Effector memory CD8-positive, alpha-beta T cell (primary cell): ENCODE results near the gene SPTBN2.

Experiments used
- ATAC-seq: fragments of 150-1000 bp; cut with Tn5 transposase; replicated peaks from 2 replicates; pipeline ENCODE4 v1.10.0; 2021; ENCODE audit warnings: mild to moderate bottlenecking, moderate library complexity
- DNase-seq, 3 experiments: peaks; one replicate each; pipeline ENCODE4 v3.0.0; 2021
- H3K27ac Mint-ChIP-seq, 2 donors: one replicate each; pipeline ENCODE4 v1.8.0; 2022; ENCODE audit warnings: mild to moderate bottlenecking in 2 of 2, mixed read lengths in 2 of 2, moderate library complexity in 2 of 2
- H3K27me3 Mint-ChIP-seq, 2 donors: one replicate each; pipeline ENCODE4 v1.8.0; 2022; ENCODE audit warnings: mixed read lengths in 2 of 2
- H3K36me3 Mint-ChIP-seq: one replicate; pipeline ENCODE4 v1.8.0; 2022; ENCODE audit warnings: mild to moderate bottlenecking, moderate library complexity, mixed read lengths; ENCODE audit not compliant: insufficient read depth
- H3K4me1 Mint-ChIP-seq, 2 donors: one replicate each; pipeline ENCODE4 v1.8.0; 2022; ENCODE audit warnings: low read depth in 2 of 2, mixed read lengths in 2 of 2
- H3K4me3 Mint-ChIP-seq, 2 donors: one replicate each; pipeline ENCODE4 v1.8.0; 2022; ENCODE audit warnings: mild to moderate bottlenecking in 2 of 2, mixed read lengths in 2 of 2, moderate library complexity in 2 of 2
- H3K9me3 Mint-ChIP-seq, 2 donors: one replicate each; pipeline ENCODE4 v1.8.0; 2022; ENCODE audit warnings: mixed read lengths in 2 of 2
- total RNA-seq, 9 experiments: gene quantifications; one replicate each; lab custom pipeline; 2026; lab: John Stamatoyannopoulos, UW

The SPTBN2 gene
- total RNA-seq: 0 to 5.1 (median 0.45) reads per million in 9 experiments

GRCh38 chr11:66728693-66729385 is at the start of gene SPTBN2:
Gene SPTBN2, minus strand, starts transcription at chr11:66729216. Its CDS starts 7,976 bp downstream, at chr11:66721240.
- Mint-ChIP-seq H3K9me3 (no peaks in the 10 kb centered on the region), H3K36me3 (no peaks in the 10 kb centered on the region), H3K27ac (peak within 1 kb of the TSS in 1 of 2 donors; percentile 6), H3K4me3 (peak within 1 kb of the TSS; percentile 81 to 82), H3K4me1 (peaks cover 5 to 11% of the 10 kb centered on the region in 2 donors), H3K27me3 (peaks cover 67 to 72% of the 10 kb centered on the region in 2 donors)
- no peak for ATAC-seq
- DNase-seq: no peak

DNA sequence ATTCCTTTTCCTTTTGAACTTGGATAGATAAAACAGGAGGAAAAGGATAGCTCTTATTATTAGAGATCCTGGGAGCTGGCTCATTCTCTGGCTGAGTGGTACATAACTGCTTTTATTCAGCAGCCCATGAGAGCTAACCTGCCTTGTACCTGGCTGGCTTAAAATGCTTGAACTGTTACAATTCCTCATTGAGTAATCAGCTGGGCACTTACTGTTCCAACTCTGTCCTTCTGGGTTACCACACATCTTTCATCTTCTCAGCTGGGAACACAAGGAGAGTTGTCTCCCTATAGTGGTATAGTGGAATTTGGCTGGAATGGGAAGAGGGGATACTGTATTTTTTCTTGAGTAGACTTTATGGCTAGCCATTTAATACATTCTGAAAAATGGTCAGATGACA is 39.8 kb upstream of the SPTBN2 start:
- no peaks in the 10 kb centered on the region for H3K27me3 Mint-ChIP-seq
- no peak overlapping the region for H3K4me3 Mint-ChIP-seq
- H3K27ac Mint-ChIP-seq: no peak overlapping the region
- DNase-seq: no peak
- no peaks in the 10 kb centered on the region for H3K36me3 Mint-ChIP-seq
- ATAC-seq: no peak
- H3K4me1 Mint-ChIP-seq: no peaks in the 10 kb centered on the region
- no peaks in the 10 kb centered on the region for H3K9me3 Mint-ChIP-seq

GRCh38 chr11:66768088-66768521 is 39.1 kb upstream of the SPTBN2 start:
- H3K4me3 Mint-ChIP-seq: no peak overlapping the region
- H3K4me1 Mint-ChIP-seq: no peaks in the 10 kb centered on the region
- ATAC-seq (no peak), DNase-seq (no peak)
- no peaks in the 10 kb centered on the region for H3K36me3 Mint-ChIP-seq
- H3K27ac Mint-ChIP-seq: no peak overlapping the region
- no peaks in the 10 kb centered on the region for H3K27me3 Mint-ChIP-seq
- no peaks in the 10 kb centered on the region for H3K9me3 Mint-ChIP-seq

DNA sequence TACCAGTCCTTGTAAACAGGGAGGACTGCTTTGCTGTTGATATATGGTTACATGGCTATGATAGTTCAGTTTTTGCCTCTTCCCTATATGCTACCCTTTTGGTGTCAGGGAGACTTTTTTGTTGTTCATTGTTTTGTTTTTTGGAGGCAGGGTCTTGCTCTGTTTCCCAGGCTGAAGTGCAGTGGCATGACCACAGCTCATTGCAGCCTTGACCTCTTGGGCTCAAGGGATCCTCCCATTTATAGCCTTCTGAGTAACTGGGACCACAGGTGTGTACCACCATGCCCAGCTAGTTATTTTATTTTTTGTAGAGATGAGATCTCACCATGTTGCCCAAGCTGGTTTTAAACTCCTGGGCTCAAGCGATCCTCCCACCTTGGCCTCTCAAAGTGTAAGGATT is 38.6 kb upstream of the SPTBN2 start:
- H3K4me3 Mint-ChIP-seq: no peak overlapping the region
- no peaks in the 10 kb centered on the region for H3K9me3 Mint-ChIP-seq
- no peaks in the 10 kb centered on the region for H3K36me3 Mint-ChIP-seq
- H3K4me1 Mint-ChIP-seq: no peaks in the 10 kb centered on the region
- H3K27me3 Mint-ChIP-seq: no peaks in the 10 kb centered on the region
- ATAC-seq (no peak), DNase-seq (no peak)
- no peak overlapping the region for H3K27ac Mint-ChIP-seq

- no peaks in the 10 kb centered on the region for H3K4me1 Mint-ChIP-seq
- H3K9me3 Mint-ChIP-seq: no peaks in the 10 kb centered on the region
- no peak overlapping the region for H3K4me3 Mint-ChIP-seq
- ATAC-seq (no peak), DNase-seq (no peak)
- H3K27ac Mint-ChIP-seq: no peak overlapping the region
- H3K27me3 Mint-ChIP-seq: no peaks in the 10 kb centered on the region
- H3K36me3 Mint-ChIP-seq: no peaks in the 10 kb centered on the region
These were observed 37.7 kb upstream of the SPTBN2 start for GRCh38 chr11:66766681-66767080.

DNA sequence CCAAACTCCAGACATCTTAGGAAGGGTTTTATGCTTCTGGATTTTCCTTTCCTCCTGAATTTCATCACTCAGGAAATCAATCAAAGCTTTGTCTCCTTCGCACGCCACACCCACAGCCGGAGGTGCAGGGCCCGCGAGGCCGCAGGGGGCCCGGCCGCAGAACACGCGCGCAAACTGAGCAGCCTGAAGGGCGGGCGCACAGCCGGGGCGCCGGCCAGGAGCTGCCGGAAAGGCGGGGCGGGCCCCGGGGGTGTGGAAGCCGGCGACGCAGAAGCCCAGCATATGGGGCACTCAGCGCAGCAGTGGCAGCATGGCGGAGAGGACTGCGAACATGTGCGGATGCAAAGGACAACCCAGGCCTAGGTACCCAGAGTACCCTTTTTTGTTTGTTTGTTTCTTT is 33.1 kb upstream of the SPTBN2 start:
- H3K9me3 Mint-ChIP-seq: no peaks in the 10 kb centered on the region
- H3K4me3 Mint-ChIP-seq: no peak overlapping the region
- H3K4me1 Mint-ChIP-seq: no peaks in the 10 kb centered on the region
- ATAC-seq (no peak), DNase-seq (no peak)
- peaks cover 10% of the 10 kb centered on the region for H3K36me3 Mint-ChIP-seq
- no peak overlapping the region for H3K27ac Mint-ChIP-seq
- no peaks in the 10 kb centered on the region for H3K27me3 Mint-ChIP-seq

GRCh38 chr11:66752148-66752547 is 23.1 kb upstream of the SPTBN2 start:
- Mint-ChIP-seq H3K36me3 (no peaks in the 10 kb centered on the region), H3K4me1 (no peaks in the 10 kb centered on the region), H3K27ac (no peak overlapping the region), H3K4me3 (no peak overlapping the region), H3K27me3 (no peaks in the 10 kb centered on the region), H3K9me3 (no peaks in the 10 kb centered on the region)
- ATAC-seq (no peak), DNase-seq (no peak)

DNA sequence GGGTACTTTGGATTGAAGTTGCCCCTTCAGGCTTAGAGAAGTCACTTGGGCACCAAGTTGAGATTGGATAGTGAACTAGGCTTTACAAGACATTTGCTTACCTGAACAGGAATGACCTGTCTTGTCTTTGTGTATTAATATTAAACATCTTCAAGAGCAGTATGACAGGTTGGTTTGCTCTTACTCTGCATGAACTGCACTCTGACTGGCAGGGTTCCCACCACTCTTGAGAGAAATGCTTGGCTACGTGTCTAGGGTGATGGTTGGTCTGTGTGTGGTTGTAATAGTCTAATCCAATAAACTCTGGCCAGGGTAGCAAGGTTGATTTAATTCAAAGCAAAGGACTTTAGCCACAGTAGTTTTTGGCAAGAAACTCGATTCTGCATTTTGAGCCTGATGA is 20.1 kb upstream of the SPTBN2 start:
- Mint-ChIP-seq H3K4me3 (no peak overlapping the region), H3K9me3 (no peaks in the 10 kb centered on the region), H3K27ac (no peak overlapping the region)

GRCh38 chr11:66747480-66747879 is 18.5 kb upstream of the SPTBN2 start:
- no peak overlapping the region for H3K4me3 Mint-ChIP-seq
- no peaks in the 10 kb centered on the region for H3K27me3 Mint-ChIP-seq
- no peak overlapping the region for H3K27ac Mint-ChIP-seq
- H3K4me1 Mint-ChIP-seq: peaks cover 4 to 11% of the 10 kb centered on the region in 2 donors
- DNase-seq (no peak), ATAC-seq (no peak)
- H3K36me3 Mint-ChIP-seq: peaks cover 8% of the 10 kb centered on the region
- no peaks in the 10 kb centered on the region for H3K9me3 Mint-ChIP-seq

More for the DNA sequence above, 20.1 kb upstream of the SPTBN2 start:
- Mint-ChIP-seq H3K36me3 (peaks cover 2% of the 10 kb centered on the region), H3K27me3 (no peaks in the 10 kb centered on the region), H3K4me1 (peaks cover 4 to 7% of the 10 kb centered on the region in 2 donors)
- DNase-seq: no peak
- ATAC-seq: no peak

GRCh38 chr11:66745356-66746235 is 16.6 kb upstream of the SPTBN2 start:
- Mint-ChIP-seq H3K27ac (peak overlapping the region in 1 of 2 donors; percentile 85), H3K9me3 (no peaks in the 10 kb centered on the region), H3K36me3 (peaks cover 8% of the 10 kb centered on the region), H3K27me3 (no peaks in the 10 kb centered on the region), H3K4me1 (peaks cover 4 to 11% of the 10 kb centered on the region in 2 donors), H3K4me3 (peak overlapping the region; percentile 93 to 94)
- DNase-seq (peak in 1 of 3 experiments; percentile 30), ATAC-seq (peak; percentile 22)

- H3K36me3 Mint-ChIP-seq: peaks cover 8% of the 10 kb centered on the region
- H3K9me3 Mint-ChIP-seq: no peaks in the 10 kb centered on the region
- H3K27me3 Mint-ChIP-seq: no peaks in the 10 kb centered on the region
- peak overlapping the region; percentile 93 to 94 for H3K4me3 Mint-ChIP-seq
- DNase-seq (peak; percentile 86 to 91 (median 88)), ATAC-seq (peak; percentile 90)
- peak overlapping the region; percentile 79 to 85 for H3K27ac Mint-ChIP-seq
- peaks cover 4 to 11% of the 10 kb centered on the region in 2 donors for H3K4me1 Mint-ChIP-seq
These were observed 15.7 kb upstream of the SPTBN2 start for GRCh38 chr11:66744485-66745355.

DNA sequence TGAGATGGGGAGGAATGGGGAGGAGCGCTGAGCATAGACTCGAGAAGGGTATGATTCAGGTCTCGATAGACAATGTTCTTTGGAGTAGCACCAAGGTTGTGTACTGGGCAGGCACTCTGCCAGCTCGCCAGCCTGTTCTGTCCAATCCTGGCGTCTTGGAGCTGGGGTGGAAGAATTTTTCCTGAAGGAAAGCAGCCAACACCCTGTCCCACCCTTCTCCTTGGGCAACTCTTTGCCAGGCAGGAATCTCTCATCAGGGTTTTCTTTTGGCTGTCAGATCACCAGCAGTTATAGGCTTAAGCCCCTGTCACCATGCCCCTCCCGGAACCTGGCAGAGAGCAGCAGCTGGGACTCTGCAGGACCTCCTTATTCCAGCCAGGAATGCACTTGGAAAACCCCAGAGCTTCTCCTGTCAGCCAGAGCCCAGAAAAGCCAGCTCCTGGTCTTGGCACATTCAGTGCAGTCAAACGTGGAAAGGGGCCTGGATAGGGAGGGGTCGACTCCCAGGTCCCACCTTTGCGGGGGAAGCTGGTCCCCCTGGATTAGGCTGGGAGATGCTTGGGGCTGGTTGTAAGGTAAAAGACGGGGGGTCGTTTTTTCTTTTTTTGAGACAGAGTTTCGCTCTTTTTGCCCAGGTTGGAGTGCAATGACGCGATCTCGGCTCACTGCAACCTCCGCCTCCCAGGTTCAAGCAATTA is 14.4 kb upstream of the SPTBN2 start:
- Mint-ChIP-seq H3K4me3 (peak overlapping the region; percentile 93 to 94), H3K9me3 (no peaks in the 10 kb centered on the region), H3K27ac (peak overlapping the region; percentile 79 to 85)

More for the DNA sequence above, 14.4 kb upstream of the SPTBN2 start:
- DNase-seq: no peak
- H3K36me3 Mint-ChIP-seq: peaks cover 8% of the 10 kb centered on the region
- ATAC-seq: no peak
- H3K27me3 Mint-ChIP-seq: no peaks in the 10 kb centered on the region
- H3K4me1 Mint-ChIP-seq: peaks cover 4 to 11% of the 10 kb centered on the region in 2 donors
